Stimulated activated CD8-positive, alpha-beta memory T cell treated with anti-CD3 and anti-CD28 coated beads, Interleukin-15, amount 100 ng/mL, for 4 hours (primary cell): ENCODE results near the gene WDR70.
"Not testable (repeated sequence)": the region's sequence is repeated elsewhere in the genome, so short reads cannot be mapped to it uniquely, and the experiment has no call there.

Source experiments
- DNase-seq, 2 donors: peaks; one replicate each; pipeline ENCODE4 v3.0.0-alpha.2; 2020; ENCODE audit warnings: low read depth in 2 of 2

The WDR70 gene

DNA sequence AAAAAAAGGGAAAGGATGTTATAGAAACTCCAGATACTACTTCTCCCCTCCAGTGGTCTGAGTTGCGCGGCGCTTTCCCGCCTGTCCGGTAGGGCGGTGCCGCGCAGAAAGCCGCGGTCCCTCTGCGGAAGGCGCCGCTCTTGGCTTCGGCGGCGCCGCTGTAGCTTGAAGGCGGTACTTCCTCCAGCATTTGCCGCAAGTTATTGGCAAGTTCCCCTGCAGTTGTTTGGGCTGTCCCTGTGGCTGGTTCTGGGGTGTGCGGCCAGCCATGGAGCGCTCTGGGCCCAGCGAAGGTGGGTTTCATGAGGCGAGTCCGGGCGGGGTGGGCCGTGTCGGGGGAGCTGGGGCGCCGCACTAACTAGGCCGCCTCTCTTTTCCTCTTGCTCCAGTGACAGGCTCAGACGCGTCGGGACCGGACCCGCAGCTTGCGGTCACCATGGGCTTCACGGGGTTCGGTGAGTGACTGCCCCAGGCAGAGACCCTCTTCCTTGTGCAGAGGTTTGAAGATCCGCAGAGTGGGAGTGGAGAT, at the start of gene WDR70:
WDR70 (plus strand) TSS at position 219 of the 529 bp plus-strand sequence; CDS start at position 269, 50 bp downstream.
- peak; percentile 55 to 64 for DNase-seq

DNA sequence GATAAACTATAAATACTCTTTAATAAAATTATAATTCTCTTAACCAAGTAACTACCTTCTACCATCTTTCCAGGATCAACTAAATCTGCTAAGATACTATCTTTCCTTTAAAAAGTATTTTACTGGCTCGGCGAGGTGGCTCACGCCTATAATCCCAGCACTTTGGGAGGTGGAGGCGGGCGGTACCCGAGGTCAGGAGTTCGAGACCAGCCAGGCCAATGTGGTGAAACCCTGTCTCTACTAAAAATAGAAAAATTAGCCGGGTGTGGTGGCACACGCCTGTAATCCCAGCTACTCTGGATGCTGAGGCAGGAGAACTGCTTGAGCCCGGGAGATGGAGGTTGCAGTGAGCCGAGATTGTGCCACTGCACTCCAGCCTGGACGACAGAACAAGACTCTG, 44.4 kb upstream of the WDR70 start:
- not testable (repeated sequence) for DNase-seq

DNA sequence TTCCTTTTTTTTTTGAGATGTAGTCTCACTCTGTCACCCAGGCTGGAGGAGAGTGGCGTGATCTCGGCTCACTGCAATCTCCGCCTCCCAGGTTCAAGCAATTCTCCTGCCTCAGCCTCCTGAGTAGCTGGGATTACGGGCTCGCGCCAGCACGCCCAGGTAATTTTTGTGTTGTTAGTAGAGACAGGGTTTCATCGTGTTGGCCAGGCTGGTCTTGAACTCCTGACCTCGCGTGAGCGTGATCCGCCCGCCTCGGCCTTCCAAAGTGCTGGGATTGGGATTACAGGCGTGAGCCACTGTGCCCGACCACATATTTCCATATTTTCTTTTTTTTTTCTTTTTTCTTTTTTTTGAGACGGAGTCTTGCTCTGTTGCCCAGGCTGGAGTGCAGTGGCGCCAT, 36.4 kb upstream of the WDR70 start:
- not testable (repeated sequence) for DNase-seq

DNA sequence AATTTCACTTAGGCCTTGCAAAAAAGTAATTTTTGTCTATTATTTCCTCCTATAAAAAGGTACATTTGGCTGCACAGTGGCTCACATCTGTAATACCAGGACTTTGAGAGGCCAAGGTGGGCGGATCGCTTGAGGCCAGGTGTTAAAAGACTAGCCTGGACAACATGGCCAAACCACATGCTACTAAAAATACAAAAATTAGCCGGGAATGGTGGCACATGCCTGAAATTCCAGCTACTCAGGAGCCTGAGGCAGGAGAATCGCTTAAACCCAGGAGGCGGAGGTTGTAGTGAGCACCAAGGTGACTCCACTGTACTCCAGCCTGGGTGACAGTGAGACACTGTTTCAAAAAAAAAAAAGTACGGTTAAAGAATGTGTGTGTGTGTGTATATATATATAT, 24.0 kb upstream of the WDR70 start:
- no peak for DNase-seq

DNA sequence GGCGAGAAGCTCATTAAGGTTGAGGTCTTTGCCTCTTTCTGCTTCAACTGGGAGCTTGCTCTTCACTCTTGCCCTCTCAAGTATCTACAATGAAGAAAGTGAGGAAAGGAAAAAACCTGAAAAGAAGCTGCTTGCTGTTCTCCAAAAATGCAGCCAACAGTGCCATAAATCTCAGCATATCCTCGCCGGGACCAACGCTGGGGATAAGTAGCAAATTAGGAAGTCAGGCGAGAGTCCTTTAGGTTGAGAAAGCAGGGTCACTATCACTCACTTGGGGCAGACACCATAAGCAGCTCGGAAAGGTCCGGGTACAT, 8.6 kb upstream of the WDR70 start:
- DNase-seq: no peak

DNA sequence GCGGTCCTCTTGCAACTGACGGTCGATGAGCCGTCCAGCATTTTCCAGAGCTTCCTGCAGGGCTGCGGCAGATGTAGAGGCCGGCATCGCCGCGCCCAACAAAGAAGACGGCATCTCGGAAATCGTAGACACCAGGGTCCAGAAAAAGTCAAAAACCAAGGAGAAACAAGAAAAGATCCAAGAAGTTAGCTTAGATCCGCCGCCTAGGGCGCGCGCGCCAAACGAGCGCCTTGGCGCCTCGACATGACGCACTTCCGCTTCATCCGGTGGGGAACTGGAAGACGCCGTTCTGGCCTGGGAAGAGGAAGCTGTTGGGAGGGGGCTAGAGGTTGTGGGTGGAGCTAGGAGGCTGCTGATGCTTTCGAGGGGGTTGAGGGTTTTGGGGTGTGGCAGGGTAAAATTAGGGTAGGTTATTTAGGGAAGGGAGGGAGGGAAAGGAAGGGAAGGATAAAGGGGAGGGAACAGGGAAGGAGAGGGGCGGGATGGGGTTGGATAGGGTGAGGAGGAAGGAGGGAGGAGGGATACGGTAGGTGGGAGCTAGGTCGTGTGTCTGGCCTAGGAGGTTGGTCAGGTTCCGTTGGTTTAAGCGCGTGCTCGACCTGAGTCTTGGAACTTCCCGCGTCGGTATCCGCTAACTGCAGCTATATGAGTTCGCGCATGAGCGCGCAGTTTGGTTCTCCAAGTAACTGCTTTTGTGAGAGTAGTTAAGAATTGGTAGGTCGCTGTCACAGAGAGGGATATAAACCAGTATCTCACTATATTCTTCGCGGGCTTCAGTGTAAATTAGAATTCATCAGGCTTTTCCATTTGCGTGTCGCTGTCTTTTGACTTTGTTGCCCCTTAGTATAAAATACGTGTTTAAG, 8.0 kb upstream of the WDR70 start, which contains the start of gene NUP155:
NUP155 (minus strand) TSS at position 243 of the 863 bp plus-strand sequence; CDS start at position 114, 129 bp downstream.
- DNase-seq: peak; percentile 77 to 86

DNA sequence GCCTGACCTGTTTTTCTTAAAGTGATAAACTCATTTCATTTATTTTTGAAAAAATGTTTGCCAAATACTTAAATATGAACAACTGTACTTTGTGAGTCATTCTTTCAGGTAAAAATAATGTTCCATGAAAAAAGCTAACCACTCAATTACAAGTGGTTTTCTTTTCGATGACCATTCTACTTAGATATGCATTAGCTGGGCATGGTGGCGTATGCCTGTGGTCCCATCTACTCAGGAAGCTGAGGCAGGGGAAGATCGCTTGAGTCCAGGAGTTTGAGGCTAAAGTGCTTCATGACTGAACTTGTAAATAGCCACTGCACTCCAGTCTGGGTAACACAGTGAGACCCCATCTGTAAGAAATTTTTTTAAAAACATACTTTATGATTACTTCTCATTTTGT, 4.0 kb upstream of the WDR70 start:
- no peak for DNase-seq

DNA sequence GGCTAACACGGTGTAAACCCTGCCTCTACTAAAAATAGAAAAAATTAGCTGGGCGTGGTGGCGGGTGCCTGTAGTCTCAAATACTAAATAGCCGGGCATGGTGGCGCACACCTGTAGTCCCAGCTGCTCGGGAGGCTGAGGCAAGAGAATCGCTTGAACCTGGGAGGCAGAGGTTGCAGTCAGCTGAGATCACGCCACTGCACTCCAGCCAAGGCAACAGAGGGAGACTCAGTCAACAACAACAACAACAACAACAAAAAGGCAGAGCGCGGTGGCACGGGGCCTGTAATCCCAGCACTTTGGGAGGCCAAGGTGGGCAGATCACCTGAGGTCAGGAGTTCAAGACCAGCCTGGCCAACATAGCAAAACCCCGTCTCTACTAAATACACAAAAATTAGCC, 1.1 kb upstream of the WDR70 start:
- not testable (repeated sequence) for DNase-seq

DNA sequence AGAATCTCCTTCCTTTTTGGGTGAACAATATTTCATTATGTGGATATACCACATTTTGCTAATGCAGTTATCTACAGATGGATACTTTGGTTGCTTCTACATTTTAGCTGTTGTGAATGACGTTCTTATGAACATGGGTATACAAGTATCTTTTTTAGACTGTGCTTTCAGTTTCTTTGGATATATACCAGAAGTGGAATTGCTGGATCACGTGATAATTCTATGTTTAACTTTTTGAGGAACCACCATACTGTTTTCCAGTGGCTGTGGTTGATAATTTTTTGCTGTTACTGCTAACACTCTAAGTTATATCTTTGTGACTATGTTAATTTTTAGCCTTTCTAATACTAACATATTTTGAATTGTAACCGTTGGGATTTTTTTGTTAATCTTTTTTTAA, 12.5 kb downstream of the WDR70 start:
- DNase-seq: no peak

DNA sequence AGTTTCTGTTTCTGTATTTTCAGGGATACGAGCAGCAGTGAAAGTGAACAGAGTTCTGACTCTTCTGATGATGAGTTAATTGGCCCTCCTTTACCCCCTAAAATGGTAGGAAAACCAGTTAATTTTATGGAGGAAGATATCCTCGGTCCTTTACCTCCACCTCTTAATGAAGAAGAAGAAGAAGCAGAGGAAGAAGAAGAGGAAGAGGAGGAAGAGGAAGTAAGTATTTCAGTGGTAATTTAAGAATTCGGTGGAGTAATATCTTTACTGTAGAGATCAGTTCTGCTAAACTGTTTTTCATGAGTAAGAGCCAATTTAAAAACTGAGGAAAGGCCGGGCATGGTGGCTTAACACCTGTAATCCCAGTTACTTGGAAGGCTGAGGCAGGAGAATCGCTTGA, 17.2 kb downstream of the WDR70 start:
- no peak for DNase-seq

DNA sequence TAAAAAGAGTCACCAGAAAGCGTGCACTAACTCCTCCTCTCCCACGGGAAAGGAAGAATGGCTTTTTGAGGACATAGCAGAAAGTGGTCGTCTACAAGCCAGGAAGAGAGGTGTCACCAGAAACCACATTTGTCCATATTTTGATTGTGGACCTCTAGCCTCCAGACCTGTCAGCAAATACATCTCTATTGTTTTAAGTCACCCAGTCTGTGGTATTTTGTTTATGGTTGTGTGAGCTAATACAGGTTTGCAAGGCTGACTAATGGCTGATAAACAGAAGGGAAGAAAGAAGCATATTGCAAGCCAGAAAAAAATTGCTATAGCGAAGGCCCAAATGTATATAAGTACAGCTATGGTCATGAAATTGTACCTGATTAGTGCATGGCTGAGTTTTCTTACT, 21.4 kb downstream of the WDR70 start:
- DNase-seq: no peak

DNA sequence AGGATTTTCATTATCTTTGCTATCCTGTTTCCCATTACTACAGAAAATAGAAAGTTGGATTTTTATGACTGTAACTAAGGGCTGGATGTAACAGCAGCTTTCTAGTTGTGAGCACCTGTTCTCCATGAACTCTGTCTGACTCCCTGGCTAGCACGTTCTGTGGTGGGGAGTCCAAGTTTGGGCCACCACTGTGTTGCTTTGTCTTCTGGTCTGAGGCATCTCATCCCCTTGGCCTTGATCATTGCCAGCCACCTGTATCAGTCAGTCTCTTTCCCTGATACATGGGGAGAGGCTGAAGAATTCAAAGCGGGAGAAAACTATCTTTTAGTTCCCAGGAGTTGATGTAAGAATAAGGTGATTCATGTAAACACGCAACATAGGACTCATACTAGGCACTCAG, 33.4 kb downstream of the WDR70 start:
- no peak for DNase-seq

DNA sequence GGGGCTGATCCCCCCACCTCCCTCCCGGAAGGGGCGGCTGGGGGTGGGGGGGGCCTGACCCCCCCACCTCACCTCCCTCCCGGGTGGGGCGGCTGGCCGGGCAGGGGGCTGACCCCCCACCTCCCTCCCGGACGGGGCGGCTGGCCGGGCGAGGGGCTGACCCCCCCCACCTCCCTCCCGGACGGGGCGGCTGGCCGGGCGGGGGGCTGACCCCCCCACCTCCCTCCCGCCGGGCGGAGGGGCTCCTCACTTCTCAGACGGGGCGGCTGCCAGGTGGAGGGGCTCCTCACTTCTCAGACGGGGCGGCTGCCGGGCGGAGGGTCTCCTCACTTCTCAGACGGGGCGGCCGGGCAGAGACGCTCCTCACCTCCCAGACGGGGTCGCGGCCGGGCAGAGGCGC, 36.3 kb downstream of the WDR70 start:
- DNase-seq: not testable (repeated sequence)

DNA sequence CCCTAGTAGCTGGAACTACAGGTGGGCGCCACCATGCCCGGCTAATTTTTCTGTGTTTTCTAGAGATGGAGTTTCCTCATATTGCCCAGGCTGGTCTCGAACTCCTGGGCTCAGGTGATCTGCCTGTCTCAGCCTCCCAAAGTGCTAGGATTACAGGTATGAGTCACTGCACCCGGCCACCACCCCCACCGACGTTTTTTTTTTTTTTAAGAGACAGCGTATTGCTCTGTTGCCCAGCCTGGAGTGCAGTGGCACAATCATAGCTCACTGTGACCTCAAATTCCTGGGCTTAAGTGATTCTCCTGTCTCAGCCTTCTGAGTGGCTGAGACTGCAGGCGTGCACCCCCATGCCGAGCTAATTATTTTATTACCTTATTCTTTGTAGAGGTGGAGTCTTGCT, 38.2 kb downstream of the WDR70 start:
- no peak for DNase-seq

DNA sequence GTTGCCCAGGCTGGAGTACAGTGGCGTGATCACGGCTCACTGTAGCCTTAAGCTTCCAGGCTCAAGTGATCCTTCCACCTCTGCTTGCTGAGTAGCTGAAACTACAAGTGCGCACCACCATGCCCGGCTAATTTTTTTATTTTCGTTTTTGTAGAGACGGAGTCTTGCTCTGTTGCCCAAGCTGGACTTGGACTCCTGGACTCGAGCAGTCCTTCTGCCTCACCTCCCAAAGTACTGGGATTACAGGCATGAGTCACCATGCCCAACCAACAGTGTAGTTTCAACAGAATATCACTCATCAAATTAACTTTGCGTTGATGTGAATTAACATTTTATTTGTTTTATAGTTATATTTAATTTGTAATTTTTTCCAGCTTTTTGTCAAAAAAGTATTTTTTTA, 45.3 kb downstream of the WDR70 start:
- DNase-seq: no peak

DNA sequence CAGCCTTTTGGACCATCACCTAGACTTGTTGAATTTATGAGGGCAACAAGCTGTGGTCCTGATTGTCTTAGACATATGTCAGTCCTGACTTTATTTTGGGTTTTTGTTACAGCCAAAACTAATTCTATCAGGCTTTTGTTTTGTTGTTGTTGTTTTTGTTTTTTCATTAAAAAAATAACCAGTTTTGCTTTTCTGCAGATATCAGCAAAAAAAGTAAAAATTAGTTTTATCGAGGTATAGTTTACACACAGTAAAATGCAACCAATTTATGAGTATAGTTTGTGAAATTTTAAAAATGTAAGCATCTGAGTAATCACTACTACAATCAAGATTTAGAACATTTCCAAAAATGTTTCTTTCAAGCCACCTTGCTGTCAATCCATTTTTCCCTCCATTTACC, 48.9 kb downstream of the WDR70 start:
- DNase-seq: no peak

DNA sequence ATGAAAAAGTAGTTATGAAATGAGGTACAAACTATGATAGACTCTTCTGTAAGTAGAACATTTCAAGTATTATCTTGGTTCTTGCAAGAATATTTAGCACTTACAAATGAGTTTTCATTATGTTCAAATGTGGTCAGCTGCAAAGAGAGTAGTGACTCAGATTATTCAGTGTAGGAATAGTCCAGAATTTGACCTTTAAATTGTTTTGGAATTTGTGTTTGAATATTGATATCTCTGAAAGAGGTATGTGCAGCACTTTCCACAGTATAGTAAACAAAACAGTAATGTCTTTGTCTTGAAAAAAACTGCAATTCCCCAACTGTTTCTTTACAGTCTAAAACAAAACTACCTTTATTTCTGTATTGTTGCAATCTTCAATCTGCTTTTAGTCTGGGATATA, 56.1 kb downstream of the WDR70 start:
- no peak for DNase-seq

DNA sequence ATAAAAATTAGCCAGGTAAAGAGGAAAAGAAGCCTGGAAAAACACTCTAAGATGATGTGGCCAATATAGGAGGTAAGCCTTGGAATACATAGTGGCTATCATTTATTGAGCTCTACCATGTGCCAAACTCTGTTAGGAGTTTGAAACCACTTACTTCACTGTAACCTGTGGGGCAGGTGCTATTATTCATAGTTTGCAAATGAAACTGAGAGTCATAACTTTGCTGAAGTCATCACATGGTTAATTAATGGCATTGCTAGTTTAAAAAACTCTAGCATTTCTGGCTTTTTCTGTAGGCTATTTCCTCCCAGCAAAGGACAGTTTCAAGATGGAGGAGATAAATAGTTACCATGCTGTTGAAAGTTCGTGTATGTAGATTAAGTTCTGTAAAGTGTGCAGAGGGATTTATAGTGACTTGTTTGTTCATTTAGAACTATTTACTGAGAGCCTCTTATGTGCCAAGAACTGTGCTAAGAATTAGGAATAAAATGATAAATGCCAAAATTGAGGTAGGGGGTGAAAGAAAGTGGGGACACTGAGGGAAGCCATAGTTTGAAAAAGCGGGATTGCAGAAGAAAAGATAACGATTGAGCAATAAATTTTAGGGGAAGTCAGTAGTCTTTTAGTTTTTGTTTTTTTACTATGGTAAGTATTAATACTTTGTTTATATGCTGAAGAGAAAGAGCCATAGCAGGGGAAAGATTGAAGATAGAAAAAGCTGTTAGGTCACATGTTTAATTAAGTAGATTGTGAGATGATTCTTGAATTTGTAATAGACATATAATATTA, 57.2 kb downstream of the WDR70 start:
- DNase-seq: no peak

DNA sequence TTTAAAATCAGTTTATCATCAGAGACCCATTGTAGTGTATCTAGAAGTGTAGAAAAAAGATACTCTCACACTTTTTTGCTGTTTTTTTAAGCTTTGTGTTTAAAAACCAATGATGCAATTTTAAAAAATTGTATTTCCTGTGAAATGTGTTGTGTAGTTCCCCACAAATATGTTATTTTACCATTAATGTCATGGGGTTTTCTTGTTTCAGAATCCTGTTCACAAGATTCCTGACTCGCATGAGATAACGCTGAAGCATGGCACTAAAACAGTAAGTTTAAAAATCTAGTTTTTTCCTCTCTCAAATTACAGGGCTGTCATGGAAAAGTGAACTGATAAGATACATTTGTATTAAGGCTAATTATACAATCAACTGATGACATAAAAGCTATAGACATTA, 58.6 kb downstream of the WDR70 start:
- no peak for DNase-seq

DNA sequence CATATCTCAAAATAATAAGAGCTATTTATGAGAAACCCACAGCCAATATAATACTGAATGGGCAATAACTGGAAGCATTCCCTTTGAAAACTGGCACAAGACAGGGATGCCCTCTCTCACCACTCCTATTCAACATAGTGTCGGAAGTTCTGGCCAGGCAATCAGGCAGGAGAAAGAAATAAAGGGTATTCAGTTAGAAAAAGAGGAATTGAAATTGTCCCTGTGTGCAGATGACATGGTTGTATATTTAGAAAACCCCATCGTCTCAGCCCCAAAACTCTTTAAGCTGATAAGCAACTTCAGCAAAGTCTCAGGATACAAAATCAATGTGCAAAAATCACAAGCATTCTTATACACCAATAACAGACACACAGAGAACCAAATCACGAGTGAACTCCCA, 66.7 kb downstream of the WDR70 start:
- not testable (repeated sequence) for DNase-seq

DNA sequence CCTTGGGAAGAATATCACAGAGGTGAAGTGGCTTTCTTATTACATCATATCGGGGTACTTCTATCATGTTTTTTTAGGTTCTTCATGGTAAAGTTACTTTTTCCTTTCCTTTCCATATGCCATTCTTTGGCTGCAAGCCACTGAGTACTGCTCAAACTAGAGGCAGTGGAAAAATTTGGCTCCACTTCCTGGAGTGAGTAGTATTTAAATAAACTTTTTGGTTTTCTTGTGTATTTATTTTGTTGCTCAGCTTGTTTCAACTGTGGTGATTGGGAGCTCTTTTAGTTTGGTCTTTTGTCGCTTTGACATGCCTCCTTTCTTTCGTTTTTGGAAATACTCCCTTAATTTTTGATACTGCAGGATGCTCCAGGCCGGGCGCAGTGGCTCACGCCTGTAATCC, 69.8 kb downstream of the WDR70 start:
- DNase-seq: no peak

DNA sequence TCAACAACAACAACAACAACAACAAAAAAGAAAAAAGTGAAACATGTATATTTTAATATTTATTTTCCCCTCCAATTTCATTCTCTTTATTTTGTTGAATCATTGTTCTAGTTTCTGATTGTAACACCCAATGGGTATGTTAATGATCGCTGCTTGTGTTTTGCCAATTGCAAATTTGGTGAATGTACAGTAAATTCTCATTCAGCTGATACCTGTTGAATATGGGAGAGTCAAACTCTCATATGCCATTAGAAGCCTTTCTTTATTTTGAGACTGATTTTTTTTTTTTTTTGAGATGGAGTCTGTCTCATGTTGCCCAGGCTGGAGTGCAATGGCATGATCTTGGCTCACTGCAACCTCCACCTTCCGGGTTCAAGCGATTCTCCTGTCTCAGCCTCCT, 72.9 kb downstream of the WDR70 start:
- DNase-seq: not testable (repeated sequence)

DNA sequence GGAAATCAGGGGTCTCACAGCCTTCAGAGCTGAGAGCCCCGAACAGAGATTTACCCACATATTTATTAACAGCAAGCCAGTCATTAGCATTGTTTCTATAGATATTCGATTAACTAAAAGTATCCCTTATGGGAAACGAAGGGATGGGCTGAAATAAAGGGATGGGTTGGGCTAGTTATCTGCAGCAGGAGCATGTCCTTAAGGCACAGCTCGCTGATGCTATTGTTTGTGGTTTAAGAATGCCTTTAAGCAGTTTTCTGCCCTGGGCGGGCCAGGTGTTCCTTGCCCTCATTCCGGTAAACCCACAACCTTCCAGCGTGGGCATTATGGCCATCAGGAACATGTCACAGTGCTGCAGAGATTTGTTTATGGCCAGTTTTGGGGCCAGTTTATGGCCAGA, 74.1 kb downstream of the WDR70 start:
- DNase-seq: not testable (repeated sequence)
